GM12878 (cell line): ENCODE data around the gene RBM26.

ENCODE experiments used
- ATF7 ChIP-seq: fragments of 450-650 bp; IDR thresholded peaks from 2 replicates; pipeline ENCODE4 v1.6.1; 2016; ENCODE audit warnings: low read depth, mild to moderate bottlenecking
- CREB1 ChIP-seq: IDR thresholded peaks from 2 replicates; pipeline ENCODE4 v1.6.1; 2012; ENCODE audit warnings: low read depth, mild to moderate bottlenecking, inconsistent platforms
- CTCF ChIP-seq, 3 experiments: IDR thresholded peaks in 2 of 3; conservative IDR thresholded peaks in 1 of 3; 2 replicates each; pipeline ENCODE4 v1.5.1; 2011; ENCODE audit warnings: low read depth in 3 of 3, low read length in 3 of 3, mild to moderate bottlenecking in 3 of 3, control low read depth in 2 of 3, moderate library complexity in 2 of 3, inconsistent platforms in 1 of 3, mixed read lengths in 1 of 3; ENCODE audit not compliant: control insufficient read depth in 2 of 3, insufficient read depth in 1 of 3; ENCODE audit errors: extremely low read depth in 1 of 3
- IKZF1 ChIP-seq: fragments of 450-650 bp; conservative IDR thresholded peaks from 2 replicates; pipeline ENCODE4 v1.6.1; 2017; ENCODE audit warnings: antibody characterized with exemption, mild to moderate bottlenecking
- MAX ChIP-seq: IDR thresholded peaks from 2 replicates; pipeline ENCODE4 v1.6.1; 2012; ENCODE audit warnings: low read depth, low read length, improper control_type of control experiment
- POLR2A ChIP-seq: IDR thresholded peaks from 2 replicates; pipeline ENCODE4 v1.6.1; 2011; ENCODE audit warnings: low read depth, mild to moderate bottlenecking, low read length
- REST ChIP-seq: IDR thresholded peaks from 2 replicates; pipeline ENCODE4 v1.6.1; 2012; ENCODE audit warnings: mild to moderate bottlenecking, low read depth, low read length
- TBL1XR1 ChIP-seq: IDR thresholded peaks from 2 replicates; pipeline ENCODE4 v1.6.1; 2012; ENCODE audit warnings: low read depth, low read length, improper control_type of control experiment

- TF ChIP-seq POLR2A = no peak
- TF ChIP-seq CTCF (IDR thresholded peaks at IDR 0.05 in 2 of 3, conservative IDR thresholded peaks at IDR 0.05 in 1 of 3; ENCODE audit: control insufficient read depth in 2 of 3, extremely low read depth in 1 of 3, insufficient read depth in 1 of 3, low read depth in 3 of 3, low read length in 3 of 3) = no peak
- no peak for TF ChIP-seq MAX
- no peak for TF ChIP-seq IKZF1
- TF ChIP-seq REST = no peak
- no peak for TF ChIP-seq ATF7
- TF ChIP-seq CREB1 = no peak
- TF ChIP-seq TBL1XR1 = no peak
Observed at GRCh38 chr13:79442221-79442620, 36.2 kb upstream of the RBM26 start.
